K562 (cell line): ENCODE data around the gene CACNB1. TPM values are rescaled to one million over a fixed set of nuclear protein-coding genes. Genes with fewer than 3 reads are reported as not detected.
A peak's percentile ranks its signal among the peaks of the same experiment; 100 is the strongest.

Experiments
- ELF4 ChIP-seq: fragments of 450-650 bp; formaldehyde crosslinking; IDR thresholded peaks from 2 replicates; pipeline ENCODE4 v1.4.0; 2022; ENCODE audit warnings: missing genetic modification characterization
- EP400 ChIP-seq: fragments of 450-650 bp; IDR thresholded peaks from 2 replicates; pipeline ENCODE4 v1.6.1; 2017; ENCODE audit warnings: antibody characterized with exemption, mild to moderate bottlenecking, moderate library complexity
- FOXA1 ChIP-seq: fragments of 450-650 bp; IDR thresholded peaks from 2 replicates; pipeline ENCODE4 v1.6.1; 2016; ENCODE audit warnings: mild to moderate bottlenecking, borderline replicate concordance
- GABPB1 ChIP-seq: sonication (generic); formaldehyde crosslinking; IDR thresholded peaks from 2 replicates; pipeline ENCODE4 v1.8.0; 2022; ENCODE audit warnings: mild to moderate bottlenecking, missing genetic modification reagents
- L3MBTL2 ChIP-seq: fragments of 450-650 bp; IDR thresholded peaks from 2 replicates; pipeline ENCODE4 v1.6.1; 2016; ENCODE audit warnings: mild to moderate bottlenecking, moderate library complexity
- LCOR ChIP-seq: sonication (generic); formaldehyde crosslinking; IDR thresholded peaks from 2 replicates; pipeline ENCODE4 v1.8.0; 2022; ENCODE audit warnings: mild to moderate bottlenecking, missing genetic modification reagents
- NBN ChIP-seq: fragments of 450-650 bp; IDR thresholded peaks from 2 replicates; pipeline ENCODE4 v1.6.1; 2016; ENCODE audit warnings: low read depth, mild to moderate bottlenecking
- NONO ChIP-seq, 2 experiments: fragments of 200-400 bp in 1 of 2; fragments of 450-650 bp in 1 of 2; formaldehyde crosslinking in 1 of 2; IDR thresholded peaks; 2 replicates each; pipeline ENCODE4 v1.6.1; 2017; ENCODE audit warnings: low read depth in 2 of 2, mild to moderate bottlenecking in 2 of 2, moderate library complexity in 2 of 2, low read length in 1 of 2
- PHB ChIP-seq: fragments of 250-450 bp; sonication (Bioruptor Pico); IDR thresholded peaks from 2 replicates; pipeline ENCODE4 v1.5.0; 2021
- SMAD4 ChIP-seq: fragments of 250-450 bp; sonication (Bioruptor Pico); conservative IDR thresholded peaks from 2 replicates; pipeline ENCODE4 v1.8.0; 2021; ENCODE audit warnings: inconsistent platforms, mild to moderate bottlenecking, moderate library complexity
- SUPT5H ChIP-seq: fragments of 450-650 bp; IDR thresholded peaks from 2 replicates; pipeline ENCODE4 v1.6.1; 2016
- TAF9B ChIP-seq: fragments of 450-650 bp; IDR thresholded peaks from 2 replicates; pipeline ENCODE4 v1.6.1; 2018; ENCODE audit warnings: mild to moderate bottlenecking; ENCODE audit not compliant: partially characterized antibody
- XRCC5 ChIP-seq: fragments of 200-400 bp; formaldehyde crosslinking; IDR thresholded peaks from 2 replicates; pipeline ENCODE4 v1.6.1; 2017; ENCODE audit warnings: low read depth, mild to moderate bottlenecking, low read length
- ZNF431 ChIP-seq: sonication (generic); formaldehyde crosslinking; IDR thresholded peaks from 2 replicates; pipeline ENCODE4 v1.8.0; 2022; ENCODE audit warnings: mild to moderate bottlenecking, missing genetic modification reagents
- polyA plus RNA-seq, 8 experiments: library from polyadenylated mRNA; depleted of rRNA in 4 of 8; stranded (reverse) in 5 of 8; unstranded in 3 of 8; fragments of >200 nt; fragmentation: Nextera tagmentation in 2 of 8; fragmentation: Illumina TruSeq in 1 of 8; extraction: Ambion mirVana in 2 of 8; extraction: Trizol in 1 of 8; gene quantifications; 2 replicates each; pipeline versions ENCODE4 v1.2.1 to v1.2.3, GENCODE V29; 2011 to 2014; ENCODE audit warnings: inconsistent platforms in 1 of 8, missing spikeins in 1 of 8
- total RNA-seq, 7 experiments: library from RNA; depleted of rRNA in 6 of 7; stranded (reverse); fragments of >200 nt in 6 of 7; fragmentation: Illumina TruSeq in 2 of 7; extraction: Trizol in 2 of 7; gene quantifications; 2 replicates each; pipeline versions ENCODE4 v1.2.1 to v1.2.3, GENCODE V29; 2011 to 2021; ENCODE audit warnings: low replicate concordance in 1 of 7
- TF ChIP-seq, protein P1 (sequence below): sonication (generic); formaldehyde crosslinking; IDR thresholded peaks from 2 replicates; pipeline ENCODE4 v1.8.1; 2022; ENCODE audit warnings: missing genetic modification reagents
- TF ChIP-seq, protein P2 (sequence below): sonication (generic); IDR thresholded peaks from 2 replicates; pipeline ENCODE4 v1.6.1; 2016
- TF ChIP-seq, protein P3 (sequence below): sonication (generic); formaldehyde crosslinking; IDR thresholded peaks from 2 replicates; pipeline ENCODE4 v1.9.0; 2022; ENCODE audit warnings: mild to moderate bottlenecking, missing genetic modification reagents
- TF ChIP-seq, protein P4 (sequence below): fragments of 450-650 bp; IDR thresholded peaks from 2 replicates; pipeline ENCODE4 v1.6.1; 2016; ENCODE audit warnings: missing biosample characterization, missing genetic modification characterization
- TF ChIP-seq, protein P5 (sequence below): fragments of 250-450 bp; sonication (Bioruptor Pico); IDR thresholded peaks from 2 replicates; pipeline ENCODE4 v1.5.0; 2021
- TF ChIP-seq, protein P6 (sequence below): sonication (generic); formaldehyde crosslinking; IDR thresholded peaks from 2 replicates; pipeline ENCODE4 v1.8.1; 2023; ENCODE audit warnings: mild to moderate bottlenecking, missing genetic modification reagents
- TF ChIP-seq, protein P7 (sequence below), 2 experiments: fragments of 200-800 bp in 1 of 2; sonication (Bioruptor generic) in 1 of 2; sonication (generic) in 1 of 2; formaldehyde crosslinking in 1 of 2; IDR thresholded peaks in 1 of 2; conservative IDR thresholded peaks in 1 of 2; 2 replicates each; pipeline versions ENCODE4 v1.5.0 to v1.6.1; 2016 to 2020; ENCODE audit warnings: missing compliant biosample characterization in 1 of 2, missing genetic modification characterization in 1 of 2, missing genetic modification reagents in 1 of 2

CACNB1 gene
- total and polyA plus RNA-seq, 9 of the 15 experiments (the other 6 are each of a cell fraction or from before 2014, with no cell fraction given): 0.08 to 7.4 (median 3.0) TPM

DNA sequence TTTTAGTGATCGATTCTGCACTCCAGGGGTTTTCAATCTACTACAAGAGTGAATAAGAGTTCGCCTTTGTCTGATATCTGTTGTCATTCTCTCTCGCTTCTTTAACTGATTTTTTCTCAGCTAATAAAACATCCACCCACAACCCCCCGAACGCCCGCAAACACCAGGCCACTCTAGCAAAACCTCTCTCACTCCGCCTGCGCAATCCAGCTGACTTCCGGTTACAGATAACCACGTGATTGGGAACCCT, 2.3 kb upstream of the CACNB1 start (continued):
- TF ChIP-seq L3MBTL2 (peak; percentile 30; the same call in 1 of the 2 replicates), XRCC5 (no peak), PHB (CRISPR knock-in tag) (no peak), ELF4 (CRISPR knock-in tag) (0 out of 2 replicates have a peak, but pooled peaks have one; percentile 3), NBN (0 out of 2 replicates have a peak, but pooled peaks have one; percentile 10), FOXA1 (no peak), LCOR (CRISPR knock-in tag) (no peak), SMAD4 (CRISPR knock-in tag) (no peak), TAF9B (no peak), ZNF431 (CRISPR knock-in tag) (no peak), NONO (IDR thresholded peaks at IDR 0.05; ENCODE audit: low read depth in 2 of 2, low read length in 1 of 2) (no peak), SUPT5H (0 out of 2 replicates have a peak, but pooled peaks have one; percentile 55), GABPB1 (CRISPR knock-in tag) (peak; percentile 80; the same call in 1 of the 2 replicates), EP400 (no peak)
- TF ChIP-seq, protein P1, sequence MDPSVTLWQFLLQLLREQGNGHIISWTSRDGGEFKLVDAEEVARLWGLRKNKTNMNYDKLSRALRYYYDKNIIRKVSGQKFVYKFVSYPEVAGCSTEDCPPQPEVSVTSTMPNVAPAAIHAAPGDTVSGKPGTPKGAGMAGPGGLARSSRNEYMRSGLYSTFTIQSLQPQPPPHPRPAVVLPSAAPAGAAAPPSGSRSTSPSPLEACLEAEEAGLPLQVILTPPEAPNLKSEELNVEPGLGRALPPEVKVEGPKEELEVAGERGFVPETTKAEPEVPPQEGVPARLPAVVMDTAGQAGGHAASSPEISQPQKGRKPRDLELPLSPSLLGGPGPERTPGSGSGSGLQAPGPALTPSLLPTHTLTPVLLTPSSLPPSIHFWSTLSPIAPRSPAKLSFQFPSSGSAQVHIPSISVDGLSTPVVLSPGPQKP: no peak
- TF ChIP-seq, protein P2, sequence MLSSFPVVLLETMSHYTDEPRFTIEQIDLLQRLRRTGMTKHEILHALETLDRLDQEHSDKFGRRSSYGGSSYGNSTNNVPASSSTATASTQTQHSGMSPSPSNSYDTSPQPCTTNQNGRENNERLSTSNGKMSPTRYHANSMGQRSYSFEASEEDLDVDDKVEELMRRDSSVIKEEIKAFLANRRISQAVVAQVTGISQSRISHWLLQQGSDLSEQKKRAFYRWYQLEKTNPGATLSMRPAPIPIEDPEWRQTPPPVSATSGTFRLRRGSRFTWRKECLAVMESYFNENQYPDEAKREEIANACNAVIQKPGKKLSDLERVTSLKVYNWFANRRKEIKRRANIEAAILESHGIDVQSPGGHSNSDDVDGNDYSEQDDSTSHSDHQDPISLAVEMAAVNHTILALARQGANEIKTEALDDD: 0 out of 2 replicates have a peak, but pooled peaks have one; percentile 3
- TF ChIP-seq, protein P3, sequence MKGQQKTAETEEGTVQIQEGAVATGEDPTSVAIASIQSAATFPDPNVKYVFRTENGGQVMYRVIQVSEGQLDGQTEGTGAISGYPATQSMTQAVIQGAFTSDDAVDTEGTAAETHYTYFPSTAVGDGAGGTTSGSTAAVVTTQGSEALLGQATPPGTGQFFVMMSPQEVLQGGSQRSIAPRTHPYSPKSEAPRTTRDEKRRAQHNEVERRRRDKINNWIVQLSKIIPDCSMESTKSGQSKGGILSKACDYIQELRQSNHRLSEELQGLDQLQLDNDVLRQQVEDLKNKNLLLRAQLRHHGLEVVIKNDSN (CRISPR knock-in tag): peak; percentile 92
- TF ChIP-seq, protein P4, sequence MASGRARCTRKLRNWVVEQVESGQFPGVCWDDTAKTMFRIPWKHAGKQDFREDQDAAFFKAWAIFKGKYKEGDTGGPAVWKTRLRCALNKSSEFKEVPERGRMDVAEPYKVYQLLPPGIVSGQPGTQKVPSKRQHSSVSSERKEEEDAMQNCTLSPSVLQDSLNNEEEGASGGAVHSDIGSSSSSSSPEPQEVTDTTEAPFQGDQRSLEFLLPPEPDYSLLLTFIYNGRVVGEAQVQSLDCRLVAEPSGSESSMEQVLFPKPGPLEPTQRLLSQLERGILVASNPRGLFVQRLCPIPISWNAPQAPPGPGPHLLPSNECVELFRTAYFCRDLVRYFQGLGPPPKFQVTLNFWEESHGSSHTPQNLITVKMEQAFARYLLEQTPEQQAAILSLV (tag): no peak
- TF ChIP-seq, protein P5, sequence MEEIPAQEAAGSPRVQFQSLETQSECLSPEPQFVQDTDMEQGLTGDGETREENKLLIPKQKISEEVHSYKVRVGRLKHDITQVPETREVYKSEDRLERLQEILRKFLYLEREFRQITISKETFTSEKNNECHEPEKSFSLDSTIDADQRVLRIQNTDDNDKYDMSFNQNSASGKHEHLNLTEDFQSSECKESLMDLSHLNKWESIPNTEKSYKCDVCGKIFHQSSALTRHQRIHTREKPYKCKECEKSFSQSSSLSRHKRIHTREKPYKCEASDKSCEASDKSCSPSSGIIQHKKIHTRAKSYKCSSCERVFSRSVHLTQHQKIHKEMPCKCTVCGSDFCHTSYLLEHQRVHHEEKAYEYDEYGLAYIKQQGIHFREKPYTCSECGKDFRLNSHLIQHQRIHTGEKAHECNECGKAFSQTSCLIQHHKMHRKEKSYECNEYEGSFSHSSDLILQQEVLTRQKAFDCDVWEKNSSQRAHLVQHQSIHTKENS (CRISPR knock-in tag): no peak
- TF ChIP-seq, protein P6, sequence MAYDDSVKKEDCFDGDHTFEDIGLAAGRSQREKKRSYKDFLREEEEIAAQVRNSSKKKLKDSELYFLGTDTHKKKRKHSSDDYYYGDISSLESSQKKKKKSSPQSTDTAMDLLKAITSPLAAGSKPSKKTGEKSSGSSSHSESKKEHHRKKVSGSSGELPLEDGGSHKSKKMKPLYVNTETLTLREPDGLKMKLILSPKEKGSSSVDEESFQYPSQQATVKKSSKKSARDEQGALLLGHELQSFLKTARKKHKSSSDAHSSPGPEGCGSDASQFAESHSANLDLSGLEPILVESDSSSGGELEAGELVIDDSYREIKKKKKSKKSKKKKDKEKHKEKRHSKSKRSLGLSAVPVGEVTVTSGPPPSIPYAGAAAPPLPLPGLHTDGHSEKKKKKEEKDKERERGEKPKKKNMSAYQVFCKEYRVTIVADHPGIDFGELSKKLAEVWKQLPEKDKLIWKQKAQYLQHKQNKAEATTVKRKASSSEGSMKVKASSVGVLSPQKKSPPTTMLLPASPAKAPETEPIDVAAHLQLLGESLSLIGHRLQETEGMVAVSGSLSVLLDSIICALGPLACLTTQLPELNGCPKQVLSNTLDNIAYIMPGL (CRISPR knock-in tag): no peak
- TF ChIP-seq, protein P7, sequence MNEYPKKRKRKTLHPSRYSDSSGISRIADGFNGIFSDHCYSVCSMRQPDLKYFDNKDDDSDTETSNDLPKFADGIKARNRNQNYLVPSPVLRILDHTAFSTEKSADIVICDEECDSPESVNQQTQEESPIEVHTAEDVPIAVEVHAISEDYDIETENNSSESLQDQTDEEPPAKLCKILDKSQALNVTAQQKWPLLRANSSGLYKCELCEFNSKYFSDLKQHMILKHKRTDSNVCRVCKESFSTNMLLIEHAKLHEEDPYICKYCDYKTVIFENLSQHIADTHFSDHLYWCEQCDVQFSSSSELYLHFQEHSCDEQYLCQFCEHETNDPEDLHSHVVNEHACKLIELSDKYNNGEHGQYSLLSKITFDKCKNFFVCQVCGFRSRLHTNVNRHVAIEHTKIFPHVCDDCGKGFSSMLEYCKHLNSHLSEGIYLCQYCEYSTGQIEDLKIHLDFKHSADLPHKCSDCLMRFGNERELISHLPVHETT (CRISPR knock-in tag; conservative IDR thresholded peaks at IDR 0.05 in 1 of 2, IDR thresholded peaks at IDR 0.05 in 1 of 2): 0 out of 4 replicates have a peak, but pooled peaks of 1 of the 2 experiments have one; percentile 2
